Activated T-helper 1 cell treated with anti-CD3 and anti-CD28 coated beads, Interleukin-12 subunit alpha, Interleukin-12 subunit beta, Interleukin-2, Interleukin-4 antibody, amounts not matched to agents 30 ng/mL and 10 ng/mL and 1 ng/mL, durations not matched to agents 14 hours and 24 hours and 36 hours (primary cell): ENCODE results near the gene SUSD3. TPM values are rescaled to one million over a fixed set of nuclear protein-coding genes. Genes with fewer than 3 reads are reported as not detected.
"Not testable (repeated sequence)": the region's sequence is repeated elsewhere in the genome, so short reads cannot be mapped to it uniquely, and the experiment has no call there.

ENCODE experiments used
- DNase-seq: peaks from one replicate; pipeline ENCODE4 v3.0.0; 2021; ENCODE audit warnings: low spot score
- H3K27ac Mint-ChIP-seq: one replicate; pipeline ENCODE4 v1.8.0; 2021; ENCODE audit warnings: mild to moderate bottlenecking, mixed read lengths
- H3K27me3 Mint-ChIP-seq: one replicate; pipeline ENCODE4 v1.8.0; 2022; ENCODE audit warnings: mild to moderate bottlenecking, moderate library complexity, mixed read lengths; ENCODE audit not compliant: insufficient read depth
- H3K36me3 Mint-ChIP-seq: one replicate; pipeline ENCODE4 v1.8.0; 2021; ENCODE audit warnings: low read depth, mixed read lengths
- H3K4me1 Mint-ChIP-seq: one replicate; pipeline ENCODE4 v1.8.0; 2021; ENCODE audit warnings: low read depth, mixed read lengths
- H3K4me3 Mint-ChIP-seq: one replicate; pipeline ENCODE4 v1.8.0; 2021; ENCODE audit warnings: mild to moderate bottlenecking, moderate library complexity, mixed read lengths
- H3K9me3 Mint-ChIP-seq: one replicate; pipeline ENCODE4 v1.8.0; 2021; ENCODE audit warnings: mixed read lengths
- intact Hi-C: fragments of 100-400 bp; cut with micrococcal nuclease; formaldehyde crosslinking; loops from one replicate; pipeline ENCODE4 v1.15.1; 2024
- total RNA-seq: library from RNA; stranded (reverse); gene quantifications from 2 replicates; pipeline ENCODE4 v1.2.3, GENCODE V29; 2022

The SUSD3 gene
- total RNA-seq, 1 donor from 2014 or later, result 31.7 TPM

DNA sequence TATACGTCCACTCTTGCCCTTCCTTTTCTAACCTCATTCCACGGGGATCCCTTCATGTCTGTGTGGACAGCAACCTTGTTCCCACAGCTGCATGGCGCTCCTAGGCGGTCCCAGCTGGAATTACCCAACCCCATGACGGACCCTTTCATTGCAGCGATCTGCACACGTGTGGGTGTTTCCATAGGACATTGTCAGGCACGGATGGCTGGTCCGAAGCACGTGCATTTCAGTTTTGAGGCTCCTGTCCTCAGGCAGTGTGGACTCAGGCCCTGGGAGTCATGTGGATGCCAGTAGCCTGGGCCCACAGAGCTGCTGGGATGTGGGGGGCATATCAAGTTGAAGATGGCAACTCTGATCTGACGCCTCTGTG is 52.5 kb downstream of the SUSD3 start:
- no peaks in the 10 kb centered on the region for H3K9me3 Mint-ChIP-seq
- peaks cover 36% of the 10 kb centered on the region for H3K4me1 Mint-ChIP-seq
- intact Hi-C loops, result no loop called here
- DNase-seq, result no peak
- no peak overlapping the region for H3K4me3 Mint-ChIP-seq
- peaks cover 7% of the 10 kb centered on the region for H3K36me3 Mint-ChIP-seq
- no peaks in the 10 kb centered on the region for H3K27me3 Mint-ChIP-seq
- H3K27ac Mint-ChIP-seq, result no peak overlapping the region

DNA sequence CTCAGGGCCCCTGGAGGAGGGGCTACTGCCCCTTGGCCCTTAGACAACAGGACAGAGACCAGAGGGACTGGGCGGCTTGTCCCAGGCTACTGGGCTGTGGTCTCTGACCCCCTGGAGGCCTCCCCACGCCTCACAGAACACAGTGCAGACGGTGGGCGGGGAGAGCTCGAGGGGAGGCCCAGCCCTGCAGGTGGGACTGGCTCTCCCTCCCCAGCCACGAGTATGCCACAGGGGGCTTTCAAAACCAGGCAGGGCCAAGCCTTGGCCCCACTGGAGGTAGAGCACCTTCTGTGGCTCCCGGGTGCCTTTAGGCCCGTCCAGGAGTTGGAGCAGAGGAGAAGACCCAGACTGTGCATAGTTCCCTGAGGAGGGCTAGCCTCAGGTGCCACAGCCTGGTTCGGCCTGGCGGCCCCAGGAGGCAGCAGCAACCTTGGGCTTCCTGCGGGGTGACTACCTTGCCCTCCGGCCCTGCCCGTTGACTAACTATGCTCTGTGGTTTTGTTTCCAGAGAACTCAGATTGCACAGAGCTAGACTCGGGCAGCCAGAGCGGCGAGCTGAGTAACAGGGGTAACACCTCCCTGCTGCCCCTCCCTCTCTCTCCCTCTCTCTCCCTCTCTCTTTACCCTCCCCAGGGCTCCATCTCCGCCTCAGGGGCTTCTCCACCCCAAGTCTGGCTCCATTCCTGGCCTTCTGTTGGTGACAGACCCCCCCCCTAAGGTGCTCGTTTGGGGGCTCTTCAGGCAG is 53.0 kb downstream of the SUSD3 start:
- H3K9me3 Mint-ChIP-seq, result no peaks in the 10 kb centered on the region
- H3K27me3 Mint-ChIP-seq, result no peaks in the 10 kb centered on the region
- DNase-seq, result no peak
- intact Hi-C loops, result no loop called here
- H3K4me3 Mint-ChIP-seq, result no peak overlapping the region
- H3K27ac Mint-ChIP-seq, result no peak overlapping the region
- peaks cover 31% of the 10 kb centered on the region for H3K4me1 Mint-ChIP-seq
- H3K36me3 Mint-ChIP-seq, result peaks cover 7% of the 10 kb centered on the region

DNA sequence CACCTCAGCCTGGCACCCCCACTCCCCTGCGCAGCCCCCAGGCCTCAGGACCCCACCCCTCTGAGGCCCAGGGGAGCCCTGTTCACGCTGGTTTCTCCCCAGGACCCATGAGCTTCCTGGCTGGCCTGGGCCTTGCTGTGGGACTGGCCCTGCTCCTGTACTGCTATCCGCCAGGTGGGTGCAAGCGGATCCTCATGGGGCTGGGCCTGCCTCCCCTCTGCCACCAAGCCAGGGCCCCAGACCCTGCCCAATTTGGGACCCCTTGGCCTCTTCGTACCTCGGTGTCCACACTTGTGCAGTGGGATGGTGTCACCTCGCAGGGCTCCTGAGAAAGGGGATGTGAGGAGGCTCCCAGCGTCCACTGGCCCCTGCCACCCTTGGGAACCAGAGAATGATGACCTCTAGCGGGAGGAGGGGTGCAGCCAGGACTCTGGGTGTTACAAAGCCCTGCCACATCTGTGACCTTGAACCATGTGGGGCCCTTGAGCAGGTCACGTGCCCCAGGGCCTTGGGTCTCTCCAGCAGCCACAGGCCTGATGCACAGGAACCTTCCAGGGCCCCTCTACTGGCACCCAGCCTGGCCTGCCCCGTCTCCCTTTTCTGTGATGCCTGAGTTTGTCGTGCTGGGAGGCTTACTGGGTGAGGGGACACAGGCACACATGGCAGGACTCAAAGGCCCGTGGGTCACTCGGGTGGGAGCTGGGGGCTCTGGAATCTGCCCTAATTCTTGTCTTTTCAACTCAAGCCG is 53.8 kb downstream of the SUSD3 start:
- Mint-ChIP-seq H3K27me3 (no peaks in the 10 kb centered on the region), H3K4me1 (peaks cover 24% of the 10 kb centered on the region), H3K27ac (no peak overlapping the region), H3K4me3 (no peak overlapping the region), H3K9me3 (no peaks in the 10 kb centered on the region), H3K36me3 (peaks cover 7% of the 10 kb centered on the region)
- intact Hi-C loops, result no loop called here
- DNase-seq, result no peak

- Mint-ChIP-seq H3K9me3 (no peaks in the 10 kb centered on the region), H3K27me3 (no peaks in the 10 kb centered on the region), H3K4me1 (peaks cover 17% of the 10 kb centered on the region), H3K4me3 (no peak overlapping the region), H3K27ac (no peak overlapping the region), H3K36me3 (peaks cover 7% of the 10 kb centered on the region)
- intact Hi-C loops, result no loop called here
- no peak for DNase-seq
Observed at GRCh38 chr9:93112864-93113389, 54.4 kb downstream of the SUSD3 start.

DNA sequence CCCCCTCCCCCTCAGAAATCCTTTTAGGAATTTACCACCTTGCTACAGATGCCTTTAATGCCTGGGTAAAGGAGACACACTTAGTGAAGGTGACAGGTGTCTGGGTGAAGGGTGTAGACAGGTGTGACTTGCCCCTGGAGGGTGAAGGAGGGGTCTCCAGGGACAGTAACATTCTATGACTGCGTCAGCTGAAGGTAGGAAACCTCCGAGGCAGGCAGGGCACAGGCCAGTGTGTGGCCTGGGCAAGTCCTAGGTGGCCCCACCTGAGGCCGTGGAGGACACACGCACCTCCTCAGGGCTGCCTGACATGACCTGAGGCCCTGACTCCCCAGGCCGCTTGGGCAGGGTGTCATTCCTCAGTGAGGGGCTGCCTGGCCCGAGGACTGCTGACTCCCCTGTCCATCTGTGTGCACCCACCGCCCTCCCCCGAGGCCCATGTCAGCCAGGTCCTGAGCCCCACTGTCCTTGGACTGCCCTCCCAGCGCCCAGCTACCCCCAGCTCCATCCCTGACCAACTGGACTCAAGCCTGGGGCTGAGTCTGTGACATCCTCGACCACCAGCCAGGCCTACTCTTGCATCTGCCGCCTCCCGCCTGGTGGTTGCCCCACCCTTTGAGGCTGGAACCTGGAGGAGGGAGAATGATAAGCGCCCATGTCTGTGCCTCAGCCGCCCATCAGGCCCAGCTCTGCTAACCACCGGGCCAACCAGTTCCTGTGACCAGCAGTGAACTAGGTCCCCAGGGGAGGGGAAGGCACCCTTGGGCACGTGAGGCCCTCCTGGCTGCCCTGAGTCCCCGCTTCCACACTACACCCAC is 55.9 kb downstream of the SUSD3 start:
- Mint-ChIP-seq H3K27me3 (no peaks in the 10 kb centered on the region), H3K4me3 (no peak overlapping the region), H3K27ac (peak overlapping the region; percentile 71), H3K4me1 (peaks cover 9% of the 10 kb centered on the region), H3K9me3 (no peaks in the 10 kb centered on the region), H3K36me3 (peaks cover 7% of the 10 kb centered on the region)
- DNase-seq, result no peak
- intact Hi-C loops, result no loop called here

DNA sequence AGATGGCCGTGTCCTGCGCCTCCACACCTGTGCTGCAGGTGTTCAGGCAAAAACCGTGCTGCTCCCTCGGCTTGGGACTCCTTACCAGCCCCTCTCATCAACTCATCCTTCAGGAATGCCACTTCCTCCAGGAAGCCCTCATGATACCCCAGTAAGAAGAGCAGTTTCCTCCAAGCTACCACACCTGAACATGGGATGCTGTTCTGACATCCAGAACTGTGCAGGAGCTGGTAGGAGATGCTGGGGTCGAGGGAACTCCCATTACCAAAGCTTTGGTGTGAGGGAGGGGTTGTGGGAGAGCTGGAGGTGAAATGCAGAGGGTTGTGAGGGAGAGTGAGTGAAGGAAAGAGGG is 56.5 kb downstream of the SUSD3 start:
- peaks cover 12% of the 10 kb centered on the region for H3K36me3 Mint-ChIP-seq
- H3K4me3 Mint-ChIP-seq, result no peak overlapping the region
- H3K27ac Mint-ChIP-seq, result peak overlapping the region; percentile 71
- DNase-seq, result no peak
- H3K9me3 Mint-ChIP-seq, result no peaks in the 10 kb centered on the region
- no peaks in the 10 kb centered on the region for H3K27me3 Mint-ChIP-seq
- peaks cover 11% of the 10 kb centered on the region for H3K4me1 Mint-ChIP-seq
- intact Hi-C loops, result no loop called here

- DNase-seq, result no peak
- no peaks in the 10 kb centered on the region for H3K27me3 Mint-ChIP-seq
- H3K27ac Mint-ChIP-seq, result no peak overlapping the region
- intact Hi-C loops, result no loop called here
- peaks cover 16% of the 10 kb centered on the region for H3K4me1 Mint-ChIP-seq
- H3K4me3 Mint-ChIP-seq, result no peak overlapping the region
- peaks cover 16% of the 10 kb centered on the region for H3K36me3 Mint-ChIP-seq
- H3K9me3 Mint-ChIP-seq, result no peaks in the 10 kb centered on the region
Observed at GRCh38 chr9:93115486-93116071, 57.1 kb downstream of the SUSD3 start.

DNA sequence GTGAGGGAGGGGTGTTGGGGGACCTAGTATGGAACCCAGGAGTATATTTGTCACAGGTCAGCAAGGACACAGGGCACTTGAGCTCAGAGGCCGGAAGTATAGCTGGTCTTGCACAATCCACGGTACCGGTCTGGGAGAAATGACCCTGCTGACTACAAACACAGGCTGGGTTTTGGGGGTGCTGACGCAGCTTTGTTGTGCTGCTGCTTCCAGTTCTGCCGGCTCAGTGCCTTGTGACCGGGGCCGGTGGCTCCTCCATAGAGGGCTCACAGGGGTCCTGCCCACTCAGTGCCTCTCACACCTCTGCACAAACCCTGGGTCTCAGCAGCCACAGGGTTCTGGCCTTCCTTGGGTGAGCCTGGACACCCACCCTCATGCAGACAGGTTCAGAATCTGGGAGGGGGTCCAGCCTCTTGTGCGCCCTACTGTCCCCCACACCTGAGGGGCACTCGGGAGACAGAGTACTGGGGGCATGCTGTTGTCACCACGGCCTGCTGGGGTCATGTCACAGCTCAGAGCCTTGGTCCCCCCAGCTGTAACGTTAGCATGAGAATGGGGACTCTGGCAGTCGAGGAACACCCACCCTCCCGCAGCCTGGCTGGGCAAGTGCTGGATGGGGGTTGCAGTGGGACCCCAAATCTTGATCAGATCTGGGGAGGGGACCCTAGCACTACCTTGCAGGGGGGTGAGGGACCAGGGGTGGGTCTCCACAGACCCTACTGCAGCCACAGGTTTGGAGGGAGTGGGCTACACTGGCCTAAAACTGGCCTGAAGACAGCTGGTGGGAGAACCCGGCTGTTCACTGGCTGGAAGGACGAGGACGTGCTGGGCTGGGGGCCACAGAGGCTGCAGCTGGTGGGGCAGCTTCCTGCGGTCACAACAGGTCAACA is 57.8 kb downstream of the SUSD3 start:
- H3K36me3 Mint-ChIP-seq, result peaks cover 17% of the 10 kb centered on the region
- no peak overlapping the region for H3K4me3 Mint-ChIP-seq
- no peak for DNase-seq
- intact Hi-C loops, result no loop called here
- no peaks in the 10 kb centered on the region for H3K9me3 Mint-ChIP-seq
- peaks cover 16% of the 10 kb centered on the region for H3K4me1 Mint-ChIP-seq
- no peak overlapping the region for H3K27ac Mint-ChIP-seq
- H3K27me3 Mint-ChIP-seq, result no peaks in the 10 kb centered on the region

- intact Hi-C loops, H3K27ac Mint-ChIP-seq: not testable (repeated sequence)
- H3K36me3 Mint-ChIP-seq, result peaks cover 20% of the 10 kb centered on the region
Observed at GRCh38 chr9:93117521-93117920, 59.0 kb downstream of the SUSD3 start.

GRCh38 chr9:93117924-93118862 is 59.7 kb downstream of the SUSD3 start:
- no peak for DNase-seq
- no peaks in the 10 kb centered on the region for H3K9me3 Mint-ChIP-seq
- no peak overlapping the region for H3K4me3 Mint-ChIP-seq
- peaks cover 20% of the 10 kb centered on the region for H3K36me3 Mint-ChIP-seq
- H3K27ac Mint-ChIP-seq, result no peak overlapping the region
- intact Hi-C loops, result no loop called here
- peaks cover 16% of the 10 kb centered on the region for H3K4me1 Mint-ChIP-seq
- H3K27me3 Mint-ChIP-seq, result no peaks in the 10 kb centered on the region

More at GRCh38 chr9:93117521-93117920, 59.0 kb downstream of the SUSD3 start:
- H3K9me3 Mint-ChIP-seq, H3K27me3 Mint-ChIP-seq, DNase-seq, H3K4me3 Mint-ChIP-seq: not testable (repeated sequence)
- peaks cover 16% of the 10 kb centered on the region for H3K4me1 Mint-ChIP-seq
